ENCODE measurements around the gene ADCY1.
"Not testable (repeated sequence)": the region's sequence is repeated elsewhere in the genome, so short reads cannot be mapped to it uniquely, and the experiment has no call there.

Gene ADCY1

GRCh38 chr7:45715471-45716352 lies 141.5 kb downstream of the ADCY1 start:
- DNase-seq = no peak

GRCh38 chr7:45716380-45717203 lies 142.4 kb downstream of the ADCY1 start:
- DNase-seq = no peak

- DNase-seq = no peak
Observed at GRCh38 chr7:45717537-45718235, 143.5 kb downstream of the ADCY1 start.

- DNase-seq = no peak
Observed at GRCh38 chr7:45718464-45719330, 144.5 kb downstream of the ADCY1 start.

- DNase-seq = no peak
Observed at GRCh38 chr7:45720989-45721388, 146.8 kb downstream of the ADCY1 start.

- no peak for DNase-seq
Observed at GRCh38 chr7:45721686-45722598, 147.8 kb downstream of the ADCY1 start.

- not testable (repeated sequence) for DNase-seq
Observed at GRCh38 chr7:45725231-45725630, 151.1 kb downstream of the ADCY1 start.

GRCh38 chr7:45726883-45727282 lies 152.7 kb downstream of the ADCY1 start:
- DNase-seq = no peak

- DNase-seq = not testable (repeated sequence)
Observed at GRCh38 chr7:45731692-45732443, 157.7 kb downstream of the ADCY1 start.

- not testable (repeated sequence) for DNase-seq
Observed at GRCh38 chr7:45738920-45739319, 164.8 kb downstream of the ADCY1 start.

- DNase-seq = not testable (repeated sequence)
Observed at GRCh38 chr7:45740573-45740972, 166.4 kb downstream of the ADCY1 start.

GRCh38 chr7:45748976-45749375 lies 174.8 kb downstream of the ADCY1 start:
- DNase-seq = peak; percentile 3

- DNase-seq = not testable (repeated sequence)
Observed at GRCh38 chr7:45751352-45751751, 177.2 kb downstream of the ADCY1 start.

- DNase-seq = not testable (repeated sequence)
Observed at GRCh38 chr7:45756333-45756732, 182.2 kb downstream of the ADCY1 start.

GRCh38 chr7:45756757-45757156 lies 182.6 kb downstream of the ADCY1 start:
- DNase-seq = peak; percentile 33

GRCh38 chr7:45759464-45759863 lies 185.3 kb downstream of the ADCY1 start:
- DNase-seq = not testable (repeated sequence)

- not testable (repeated sequence) for DNase-seq
Observed at GRCh38 chr7:45761545-45762205, 187.5 kb downstream of the ADCY1 start.

GRCh38 chr7:45762225-45762994 lies 188.2 kb downstream of the ADCY1 start:
- not testable (repeated sequence) for DNase-seq

Data from CD4-positive, alpha-beta T cell treated with Interleukin-12 subunit alpha and Interleukin-12 subunit beta, for 1 hour (primary cell).